SK-N-SH treated with all-trans-retinoic acid at 6 μM for 48 hours (cell line): ENCODE results near the gene PTGDR2.

Source experiments
- CSRNP3 ChIP-seq: fragments of 250-450 bp; sonication (Bioruptor Pico); IDR thresholded peaks from 2 replicates; pipeline ENCODE4 v1.5.1; 2021; ENCODE audit warnings: mild to moderate bottlenecking, moderate library complexity
- ESRRG ChIP-seq: fragments of 250-450 bp; sonication (Bioruptor Pico); IDR thresholded peaks from 2 replicates; pipeline ENCODE4 v1.6.1; 2021; ENCODE audit warnings: mild to moderate bottlenecking
- GLIS3 ChIP-seq: fragments of 250-450 bp; sonication (Bioruptor Pico); IDR thresholded peaks from 2 replicates; pipeline ENCODE4 v1.5.0; 2020; ENCODE audit warnings: mild to moderate bottlenecking, moderate library complexity
- RARB ChIP-seq: fragments of 250-450 bp; sonication (Bioruptor Pico); IDR thresholded peaks from 2 replicates; pipeline ENCODE4 v1.8.0; 2021; ENCODE audit warnings: mild to moderate bottlenecking, moderate library complexity
- SNAI2 ChIP-seq: fragments of 250-450 bp; sonication (Bioruptor Pico); IDR thresholded peaks from 2 replicates; pipeline ENCODE4 v1.5.0; 2020; ENCODE audit warnings: mild to moderate bottlenecking, moderate library complexity
- ZFP3 ChIP-seq: fragments of 250-450 bp; sonication (Bioruptor Pico); IDR thresholded peaks from 2 replicates; pipeline ENCODE4 v1.5.0; 2020; ENCODE audit warnings: mild to moderate bottlenecking, moderate library complexity
- ZFP30 ChIP-seq: fragments of 450-650 bp; formaldehyde crosslinking; IDR thresholded peaks from 2 replicates; pipeline ENCODE4 v1.5.0; 2022; ENCODE audit warnings: mild to moderate bottlenecking, moderate library complexity
- TF ChIP-seq, protein P1 (sequence below): fragments of 250-450 bp; sonication (Bioruptor Pico); IDR thresholded peaks from 2 replicates; pipeline ENCODE4 v1.8.0; 2020; ENCODE audit warnings: mild to moderate bottlenecking, moderate library complexity, borderline replicate concordance

DNA sequence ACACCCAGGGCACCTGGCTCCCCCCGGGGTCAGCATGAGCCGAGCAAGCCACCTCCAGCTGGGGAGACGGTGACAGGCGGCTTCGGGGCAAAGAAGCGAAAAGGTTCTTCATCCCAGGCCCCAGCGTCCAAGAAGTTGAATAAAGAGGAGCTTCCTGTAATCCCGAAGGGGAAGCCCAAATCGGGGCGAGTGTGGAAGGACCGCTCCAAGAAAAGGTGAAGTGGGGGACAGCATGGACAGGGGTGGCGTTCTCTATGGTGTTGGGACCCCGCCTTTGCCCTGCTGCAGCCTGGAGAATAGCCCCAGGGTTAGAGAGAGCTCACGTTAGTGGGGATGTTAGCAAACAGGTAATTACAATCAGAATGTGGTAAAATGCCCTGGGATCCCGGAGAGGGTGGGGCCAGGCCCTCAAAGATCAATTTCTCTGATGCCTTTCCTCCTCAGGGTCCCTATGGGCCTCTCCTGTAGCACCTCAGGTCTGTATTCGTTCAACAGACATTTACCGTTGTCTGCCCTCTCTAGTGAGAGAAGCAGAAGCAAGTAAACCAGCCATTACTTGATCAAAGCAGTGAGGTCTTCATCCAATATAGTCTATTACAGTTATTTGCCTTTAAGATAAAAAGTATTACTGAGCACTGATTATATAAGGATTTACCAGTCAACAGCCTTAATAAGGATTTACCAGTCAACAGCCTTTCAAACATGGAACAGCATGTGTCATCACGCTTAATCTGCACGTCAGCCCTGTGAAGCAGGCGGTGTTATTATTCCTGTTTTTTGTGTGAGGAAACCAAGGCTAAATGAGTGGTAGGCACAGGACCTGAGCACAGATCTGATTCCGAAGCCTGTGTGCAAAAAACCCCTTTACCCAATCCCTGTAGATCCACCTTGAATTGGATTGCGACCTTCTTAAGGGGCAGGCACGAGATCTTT is 12.8 kb downstream of the PTGDR2 start:
- TF ChIP-seq, protein P1, sequence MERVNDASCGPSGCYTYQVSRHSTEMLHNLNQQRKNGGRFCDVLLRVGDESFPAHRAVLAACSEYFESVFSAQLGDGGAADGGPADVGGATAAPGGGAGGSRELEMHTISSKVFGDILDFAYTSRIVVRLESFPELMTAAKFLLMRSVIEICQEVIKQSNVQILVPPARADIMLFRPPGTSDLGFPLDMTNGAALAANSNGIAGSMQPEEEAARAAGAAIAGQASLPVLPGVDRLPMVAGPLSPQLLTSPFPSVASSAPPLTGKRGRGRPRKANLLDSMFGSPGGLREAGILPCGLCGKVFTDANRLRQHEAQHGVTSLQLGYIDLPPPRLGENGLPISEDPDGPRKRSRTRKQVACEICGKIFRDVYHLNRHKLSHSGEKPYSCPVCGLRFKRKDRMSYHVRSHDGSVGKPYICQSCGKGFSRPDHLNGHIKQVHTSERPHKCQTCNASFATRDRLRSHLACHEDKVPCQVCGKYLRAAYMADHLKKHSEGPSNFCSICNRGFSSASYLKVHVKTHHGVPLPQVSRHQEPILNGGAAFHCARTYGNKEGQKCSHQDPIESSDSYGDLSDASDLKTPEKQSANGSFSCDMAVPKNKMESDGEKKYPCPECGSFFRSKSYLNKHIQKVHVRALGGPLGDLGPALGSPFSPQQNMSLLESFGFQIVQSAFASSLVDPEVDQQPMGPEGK (CRISPR knock-in tag) = no peak
- TF ChIP-seq RARB (no peak), ESRRG (no peak), ZFP30 (CRISPR knock-in tag) (no peak), SNAI2 (CRISPR knock-in tag) (no peak), ZFP3 (no peak), CSRNP3 (CRISPR knock-in tag) (no peak), GLIS3 (CRISPR knock-in tag) (no peak)
